Measurements from ENCODE around the gene GIT2. TPM values are rescaled to one million over a fixed set of nuclear protein-coding genes. Genes with fewer than 3 reads are reported as not detected.
"Not testable (repeated sequence)": the region's sequence is repeated elsewhere in the genome, so short reads cannot be mapped to it uniquely, and the experiment has no call there.

GIT2 gene
- total RNA-seq, 1 experiment from 2014 or later: 40.0 TPM

- CTCF ChIA-PET: no interaction called here
- no peak overlapping the region for H3K4me3 ChIP-seq (ENCODE audit: low read depth in 2 of 2, low read length in 2 of 2)
- in situ Hi-C loops (cut with HindIII; ENCODE audit: low pct_unique_long_range_greater_than_20kb, low sequenced_read_pairs): no loop called here
- H3K36me3 ChIP-seq (ENCODE audit: control insufficient read depth, insufficient read depth, low read length): no peaks in the 10 kb centered on the region
- H3K9me3 ChIP-seq (ENCODE audit: control insufficient read depth, insufficient read depth, low read depth, low read length): no peaks in the 10 kb centered on the region
- no peak overlapping the region for H3K27ac ChIP-seq (ENCODE audit: low read length)
- POLR2A ChIA-PET: no interaction called here
- DNase-seq (ENCODE audit: low read depth, low spot score) (no peak), ATAC-seq (no peak)
- H3K4me1 ChIP-seq (ENCODE audit: control insufficient read depth, insufficient read depth, low read length): no peaks in the 10 kb centered on the region
- TF ChIP-seq TCF7L2 (IDR thresholded peaks at IDR 0.05; ENCODE audit: low read depth, low read length) (no peak), SIN3A (IDR thresholded peaks at IDR 0.05; ENCODE audit: borderline replicate concordance, insufficient read depth, low read depth, low read length) (no peak), POLR2AphosphoS5 (IDR thresholded peaks at IDR 0.05; ENCODE audit: low read depth, low read length) (no peak), CTCF (IDR thresholded peaks at IDR 0.05) (no peak)
- TF ChIP-seq, protein P1, sequence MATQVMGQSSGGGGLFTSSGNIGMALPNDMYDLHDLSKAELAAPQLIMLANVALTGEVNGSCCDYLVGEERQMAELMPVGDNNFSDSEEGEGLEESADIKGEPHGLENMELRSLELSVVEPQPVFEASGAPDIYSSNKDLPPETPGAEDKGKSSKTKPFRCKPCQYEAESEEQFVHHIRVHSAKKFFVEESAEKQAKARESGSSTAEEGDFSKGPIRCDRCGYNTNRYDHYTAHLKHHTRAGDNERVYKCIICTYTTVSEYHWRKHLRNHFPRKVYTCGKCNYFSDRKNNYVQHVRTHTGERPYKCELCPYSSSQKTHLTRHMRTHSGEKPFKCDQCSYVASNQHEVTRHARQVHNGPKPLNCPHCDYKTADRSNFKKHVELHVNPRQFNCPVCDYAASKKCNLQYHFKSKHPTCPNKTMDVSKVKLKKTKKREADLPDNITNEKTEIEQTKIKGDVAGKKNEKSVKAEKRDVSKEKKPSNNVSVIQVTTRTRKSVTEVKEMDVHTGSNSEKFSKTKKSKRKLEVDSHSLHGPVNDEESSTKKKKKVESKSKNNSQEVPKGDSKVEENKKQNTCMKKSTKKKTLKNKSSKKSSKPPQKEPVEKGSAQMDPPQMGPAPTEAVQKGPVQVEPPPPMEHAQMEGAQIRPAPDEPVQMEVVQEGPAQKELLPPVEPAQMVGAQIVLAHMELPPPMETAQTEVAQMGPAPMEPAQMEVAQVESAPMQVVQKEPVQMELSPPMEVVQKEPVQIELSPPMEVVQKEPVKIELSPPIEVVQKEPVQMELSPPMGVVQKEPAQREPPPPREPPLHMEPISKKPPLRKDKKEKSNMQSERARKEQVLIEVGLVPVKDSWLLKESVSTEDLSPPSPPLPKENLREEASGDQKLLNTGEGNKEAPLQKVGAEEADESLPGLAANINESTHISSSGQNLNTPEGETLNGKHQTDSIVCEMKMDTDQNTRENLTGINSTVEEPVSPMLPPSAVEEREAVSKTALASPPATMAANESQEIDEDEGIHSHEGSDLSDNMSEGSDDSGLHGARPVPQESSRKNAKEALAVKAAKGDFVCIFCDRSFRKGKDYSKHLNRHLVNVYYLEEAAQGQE (IDR thresholded peaks at IDR 0.05; ENCODE audit: insufficient read depth in 1 of 2, low read depth in 2 of 2, low read length in 1 of 2): no peak
- intact Hi-C loops (cut with micrococcal nuclease; ENCODE audit: unreplicated experiment): no loop called here
- H3K27me3 ChIP-seq (ENCODE audit: control insufficient read depth, insufficient read depth, low read length): no peaks in the 10 kb centered on the region
- BruUV-seq (replicated peaks): no TSS peak
Observed at GRCh38 chr12:109892748-109893147, 103.4 kb downstream of the GIT2 start.

GRCh38 chr12:109892165-109892715 is 103.9 kb downstream of the GIT2 start:
- ATAC-seq (no peak), DNase-seq (ENCODE audit: low read depth, low spot score) (no peak)
- no peaks in the 10 kb centered on the region for H3K9me3 ChIP-seq (ENCODE audit: control insufficient read depth, insufficient read depth, low read depth, low read length)
- in situ Hi-C loops (cut with HindIII; ENCODE audit: low pct_unique_long_range_greater_than_20kb, low sequenced_read_pairs): no loop called here
- H3K27me3 ChIP-seq (ENCODE audit: control insufficient read depth, insufficient read depth, low read length): no peaks in the 10 kb centered on the region
- intact Hi-C loops (cut with micrococcal nuclease; ENCODE audit: unreplicated experiment): no loop called here
- POLR2A ChIA-PET: no interaction called here
- H3K27ac ChIP-seq (ENCODE audit: low read length): no peak overlapping the region
- no peaks in the 10 kb centered on the region for H3K4me1 ChIP-seq (ENCODE audit: control insufficient read depth, insufficient read depth, low read length)
- CTCF ChIA-PET: no interaction called here
- H3K4me3 ChIP-seq (ENCODE audit: low read depth in 2 of 2, low read length in 2 of 2): no peak overlapping the region
- TF ChIP-seq TCF7L2 (IDR thresholded peaks at IDR 0.05; ENCODE audit: low read depth, low read length) (no peak), POLR2AphosphoS5 (IDR thresholded peaks at IDR 0.05; ENCODE audit: low read depth, low read length) (no peak), CTCF (IDR thresholded peaks at IDR 0.05) (no peak), SIN3A (IDR thresholded peaks at IDR 0.05; ENCODE audit: borderline replicate concordance, insufficient read depth, low read depth, low read length) (no peak)
- TF ChIP-seq, protein P1 (IDR thresholded peaks at IDR 0.05; ENCODE audit: insufficient read depth in 1 of 2, low read depth in 2 of 2, low read length in 1 of 2): no peak
- no TSS peak for BruUV-seq (replicated peaks)
- H3K36me3 ChIP-seq (ENCODE audit: control insufficient read depth, insufficient read depth, low read length): no peaks in the 10 kb centered on the region

DNA sequence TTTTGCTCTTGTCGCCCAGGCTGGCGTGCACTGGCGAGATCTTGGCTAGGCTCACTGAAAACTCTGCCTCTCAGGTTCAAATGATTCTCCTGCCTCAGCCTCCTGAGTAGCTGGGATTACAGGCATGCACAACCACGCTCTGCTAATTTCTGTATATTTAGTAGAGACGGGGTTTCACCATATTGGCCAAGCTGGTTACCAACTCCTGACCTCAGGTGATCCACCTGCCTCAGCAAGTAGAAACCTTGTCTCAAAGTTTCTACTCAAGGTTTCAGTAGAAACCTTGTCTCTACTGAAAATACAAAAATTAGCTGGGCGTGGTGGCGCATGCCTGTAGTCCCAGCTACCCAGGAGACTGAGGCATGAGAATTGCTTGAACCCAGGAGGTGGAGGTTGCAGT is 104.4 kb downstream of the GIT2 start:
- H3K27ac ChIP-seq (ENCODE audit: low read length); CTCF ChIA-PET; DNase-seq (ENCODE audit: low read depth, low spot score); H3K36me3 ChIP-seq (ENCODE audit: control insufficient read depth, insufficient read depth, low read length); BruUV-seq (replicated peaks); ATAC-seq; POLR2A ChIA-PET; in situ Hi-C loops (cut with HindIII; ENCODE audit: low pct_unique_long_range_greater_than_20kb, low sequenced_read_pairs); H3K4me3 ChIP-seq (ENCODE audit: low read depth in 2 of 2, low read length in 2 of 2); H3K4me1 ChIP-seq (ENCODE audit: control insufficient read depth, insufficient read depth, low read length); H3K9me3 ChIP-seq (ENCODE audit: control insufficient read depth, insufficient read depth, low read depth, low read length); intact Hi-C loops (cut with micrococcal nuclease; ENCODE audit: unreplicated experiment); H3K27me3 ChIP-seq (ENCODE audit: control insufficient read depth, insufficient read depth, low read length): not testable (repeated sequence)

Data from Panc1 (cell line).